SK-N-SH (cell line): ENCODE data around the gene VEZF1. TPM values are rescaled to one million over a fixed set of nuclear protein-coding genes. Genes with fewer than 3 reads are reported as not detected.

Experiments
- CTCF ChIA-PET: fragments of 300-600, 350-600 bp; formaldehyde crosslinking; extraction: SDS; loops from one replicate; lab custom pipeline; 2021; lab: Yijun Ruan, JAX
- POLR2A ChIA-PET: fragments of 350-600 bp; sonication (Branson Sonifier 250); formaldehyde crosslinking; extraction: SDS; loops from one replicate; lab custom pipeline; 2020; ENCODE audit warnings: antibody characterized with exemption, inconsistent platforms; lab: Yijun Ruan, JAX
- DNase-seq: peaks from one replicate; pipeline ENCODE4 v3.0.0; 2012
- H2AFZ ChIP-seq: fragments of 200-600 bp; sonication (generic); 2 replicates; pipeline ENCODE4 v1.8.1; 2016; ENCODE audit warnings: antibody characterized with exemption, mild to moderate bottlenecking, low read depth
- H3F3A ChIP-seq: fragments of 200-600 bp; sonication (generic); replicated peaks from 2 replicates; pipeline ENCODE3; 2016; ENCODE audit warnings: antibody characterized with exemption, mild to moderate bottlenecking; ENCODE audit not compliant: insufficient read depth
- H3K27ac ChIP-seq, 2 experiments: fragments of 200-500 bp in 1 of 2; fragments of 200-600 bp in 1 of 2; sonication (Bioruptor generic) in 1 of 2; sonication (generic), shearing (Covaris generic) in 1 of 2; 2 replicates each; pipeline versions ENCODE4 v1.5.1 to v1.6.1; 2014 to 2016; ENCODE audit warnings: low read depth in 2 of 2, inconsistent platforms in 1 of 2, low read length in 1 of 2, mild to moderate bottlenecking in 1 of 2, mixed read lengths in 1 of 2
- H3K27me3 ChIP-seq: fragments of 200-600 bp; sonication (generic), shearing (Covaris generic); 2 replicates; pipeline ENCODE4 v1.6.1; 2016; ENCODE audit warnings: mixed run types; ENCODE audit not compliant: insufficient read depth
- H3K36me3 ChIP-seq, 2 experiments: fragments of 200-500 bp in 1 of 2; fragments of 200-600 bp in 1 of 2; sonication (Bioruptor generic) in 1 of 2; sonication (generic) in 1 of 2; replicated peaks in 1 of 2; 2 replicates each; pipeline versions ENCODE3 to v1.5.1; 2014 to 2016; ENCODE audit warnings: low read length in 1 of 2, mild to moderate bottlenecking in 1 of 2; ENCODE audit not compliant: insufficient read depth in 2 of 2, control insufficient read depth in 1 of 2
- H3K4me1 ChIP-seq, 2 experiments: fragments of 200-500 bp in 1 of 2; fragments of 200-600 bp in 1 of 2; sonication (Bioruptor generic) in 1 of 2; sonication (generic), shearing (Covaris generic) in 1 of 2; 2 replicates each; pipeline versions ENCODE4 v1.5.1 to v1.6.1; 2014 to 2016; ENCODE audit warnings: low read depth in 1 of 2, low read length in 1 of 2, mixed run types in 1 of 2; ENCODE audit not compliant: insufficient read depth in 2 of 2, control insufficient read depth in 1 of 2
- H3K4me2 ChIP-seq: fragments of 200-600 bp; sonication (generic), shearing (Covaris generic); 2 replicates; pipeline ENCODE4 v1.6.1; 2017; ENCODE audit warnings: mixed run types
- H3K4me3 ChIP-seq, 2 experiments: fragments of 200-500 bp in 1 of 2; fragments of 200-600 bp in 1 of 2; sonication (Bioruptor generic) in 1 of 2; sonication (generic), shearing (Covaris generic) in 1 of 2; 2 replicates each; pipeline versions ENCODE4 v1.5.1 to v1.8.1; 2014 to 2016; ENCODE audit warnings: low read depth in 2 of 2, inconsistent platforms in 1 of 2, low read length in 1 of 2, mild to moderate bottlenecking in 1 of 2, mixed read lengths in 1 of 2, moderate library complexity in 1 of 2
- H3K79me2 ChIP-seq: fragments of 200-600 bp; sonication (generic); 2 replicates; pipeline ENCODE4 v1.8.1; 2017; ENCODE audit warnings: mild to moderate bottlenecking; ENCODE audit not compliant: insufficient read depth
- H3K9ac ChIP-seq: fragments of 200-600 bp; sonication (generic); 2 replicates; pipeline ENCODE4 v1.6.1; 2017; ENCODE audit warnings: mixed run types
- H3K9me2 ChIP-seq: fragments of 200-600 bp; sonication (generic); 2 replicates; pipeline ENCODE4 v1.6.1; 2017; ENCODE audit warnings: mixed run types
- H3K9me3 ChIP-seq: fragments of 200-600 bp; sonication (generic); 2 replicates; pipeline ENCODE4 v1.6.1; 2017; ENCODE audit warnings: mixed run types, mild to moderate bottlenecking, moderate library complexity
- H4K20me1 ChIP-seq: fragments of 200-600 bp; sonication (generic); 2 replicates; pipeline ENCODE4 v1.6.1; 2017; ENCODE audit warnings: mild to moderate bottlenecking, mixed run types; ENCODE audit not compliant: insufficient read depth
- CTCF ChIP-seq: fragments of 200-600 bp; sonication (generic); IDR thresholded peaks from 2 replicates; pipeline ENCODE4 v1.6.1; 2017; ENCODE audit warnings: antibody characterized with exemption, mild to moderate bottlenecking, moderate library complexity
- EP300 ChIP-seq, 2 experiments: IDR thresholded peaks; 2 replicates each; pipeline versions ENCODE4 v1.4.0 to v1.6.1; 2012; ENCODE audit warnings: borderline replicate concordance in 1 of 2, low read depth in 1 of 2, low read length in 1 of 2
- EZH2phosphoT487 ChIP-seq: fragments of 200-600 bp; sonication (generic); IDR thresholded peaks from 2 replicates; pipeline ENCODE4 v1.6.1; 2017; ENCODE audit warnings: low read depth, mixed run types, mild to moderate bottlenecking, antibody characterized with exemption, moderate library complexity, borderline replicate concordance
- FOSL2 ChIP-seq: IDR thresholded peaks from 2 replicates; pipeline ENCODE4 v1.4.0; 2012; ENCODE audit warnings: low read depth, mild to moderate bottlenecking, moderate library complexity, borderline replicate concordance
- FOXJ3 ChIP-seq: sonication (generic); formaldehyde crosslinking; IDR thresholded peaks from 2 replicates; pipeline ENCODE4 v1.5.1; 2020; ENCODE audit warnings: mild to moderate bottlenecking, missing genetic modification reagents
- IRF3 ChIP-seq: fragments of 150-350 bp; IDR thresholded peaks from 2 replicates; pipeline ENCODE4 v1.6.1; 2016; ENCODE audit warnings: mild to moderate bottlenecking, low read depth, low read length
- NFIC ChIP-seq: IDR thresholded peaks from 2 replicates; pipeline ENCODE4 v1.4.0; 2012; ENCODE audit warnings: borderline replicate concordance
- NRF1 ChIP-seq: IDR thresholded peaks from 2 replicates; pipeline ENCODE4 v1.6.1; 2012; ENCODE audit warnings: low read depth, mild to moderate bottlenecking, low read length
- POLR2AphosphoS5 ChIP-seq: IDR thresholded peaks from 2 replicates; pipeline ENCODE4 v1.6.1; 2012; ENCODE audit warnings: low read depth, low read length
- RAD21 ChIP-seq: IDR thresholded peaks from 2 replicates; pipeline ENCODE4 v1.6.1; 2012; ENCODE audit warnings: mild to moderate bottlenecking, low read length
- RCOR1 ChIP-seq: fragments of 150-350 bp; IDR thresholded peaks from 2 replicates; pipeline ENCODE4 v1.6.1; 2017; ENCODE audit warnings: antibody characterized with exemption, low read length
- RFX5 ChIP-seq: IDR thresholded peaks from 2 replicates; pipeline ENCODE4 v1.6.1; 2012; ENCODE audit warnings: mild to moderate bottlenecking, improper control_type of control experiment, low read length
- RXRA ChIP-seq: IDR thresholded peaks from 2 replicates; pipeline ENCODE4 v1.4.0; 2012; ENCODE audit warnings: low read depth, mild to moderate bottlenecking, borderline replicate concordance
- SIN3A ChIP-seq: IDR thresholded peaks from 2 replicates; pipeline ENCODE4 v1.6.1; 2012; ENCODE audit warnings: low read depth, mild to moderate bottlenecking, low read length, moderate library complexity, borderline replicate concordance
- YY1 ChIP-seq: IDR thresholded peaks from 2 replicates; pipeline ENCODE4 v1.4.0; 2012; ENCODE audit warnings: low read depth, mild to moderate bottlenecking
- ZBTB33 ChIP-seq: IDR thresholded peaks from 2 replicates; pipeline ENCODE4 v1.4.0; 2012; ENCODE audit warnings: low read depth, borderline replicate concordance
- WGBS: methylation state at CpG from one replicate; pipeline ENCODE4 v1.1.6; 2017; ENCODE audit warnings: low lambda C conversion rate; 5-methylcytosine and 5-hydroxymethylcytosine counted together
- polyA plus RNA-seq, 3 experiments: library from polyadenylated mRNA; depleted of rRNA; stranded (reverse); fragments of >200 nt; gene quantifications; 2 replicates each; pipeline ENCODE4 v1.2.3, GENCODE V29; 2012
- TF ChIP-seq, protein P1 (sequence below): IDR thresholded peaks from 2 replicates; pipeline ENCODE4 v1.6.1; 2012; ENCODE audit warnings: mild to moderate bottlenecking, low read depth, low read length, moderate library complexity
- TF ChIP-seq, protein P2 (sequence below): IDR thresholded peaks from 2 replicates; pipeline ENCODE4 v1.4.0; 2012; ENCODE audit warnings: low read depth, borderline replicate concordance

The VEZF1 gene
- polyA plus RNA-seq, 1 of the 3 experiments (the other 2 are of a cell fraction): 35.1 TPM

GRCh38 chr17:57930239-57930638 is 57.8 kb downstream of the VEZF1 start:
- no peak overlapping the region for H3K4me3 ChIP-seq
- CTCF ChIA-PET: interaction anchor here (1.4 to 2.6 kb wide), 4 partner anchors 11 to 65 kb away, joined by 3 to 7 read pairs (median 6); partner anchors contain the start of gene CUEDC1
- 85% methylated on average over 5 of the region's 5 CpGs for WGBS

More at GRCh38 chr17:57930239-57930638, 57.8 kb downstream of the VEZF1 start:
- DNase-seq: no peak
- Histone ChIP-seq H3K36me3 (no peaks in the 10 kb centered on the region), H3F3A (peaks cover 16% of the 10 kb centered on the region), H3K27ac (no peak overlapping the region), H3K9me2 (no peaks in the 10 kb centered on the region), H3K4me2 (no peak overlapping the region), H2AFZ (no peak overlapping the region), H3K79me2 (peaks cover 92% of the 10 kb centered on the region), H3K27me3 (no peaks in the 10 kb centered on the region), H3K9ac (no peak overlapping the region), H4K20me1 (peaks cover 8% of the 10 kb centered on the region), H3K4me1 (peaks cover 24 to 31% of the 10 kb centered on the region in 2 experiments; a peak in 3 of 4 replicates), H3K9me3 (no peaks in the 10 kb centered on the region)
- TF ChIP-seq IRF3: no peak
- TF ChIP-seq ZBTB33: no peak
- TF ChIP-seq RFX5: no peak
- TF ChIP-seq POLR2AphosphoS5: no peak
- no peak for TF ChIP-seq EZH2phosphoT487
- TF ChIP-seq CTCF: no peak
- no peak for TF ChIP-seq NFIC
- no peak for TF ChIP-seq RXRA
- TF ChIP-seq EP300 (IDR thresholded peaks at IDR 0.05; ENCODE audit: borderline replicate concordance in 1 of 2, low read depth in 1 of 2, low read length in 1 of 2): no peak
- TF ChIP-seq FOXJ3 (CRISPR knock-in tag): no peak
- TF ChIP-seq, protein P1, sequence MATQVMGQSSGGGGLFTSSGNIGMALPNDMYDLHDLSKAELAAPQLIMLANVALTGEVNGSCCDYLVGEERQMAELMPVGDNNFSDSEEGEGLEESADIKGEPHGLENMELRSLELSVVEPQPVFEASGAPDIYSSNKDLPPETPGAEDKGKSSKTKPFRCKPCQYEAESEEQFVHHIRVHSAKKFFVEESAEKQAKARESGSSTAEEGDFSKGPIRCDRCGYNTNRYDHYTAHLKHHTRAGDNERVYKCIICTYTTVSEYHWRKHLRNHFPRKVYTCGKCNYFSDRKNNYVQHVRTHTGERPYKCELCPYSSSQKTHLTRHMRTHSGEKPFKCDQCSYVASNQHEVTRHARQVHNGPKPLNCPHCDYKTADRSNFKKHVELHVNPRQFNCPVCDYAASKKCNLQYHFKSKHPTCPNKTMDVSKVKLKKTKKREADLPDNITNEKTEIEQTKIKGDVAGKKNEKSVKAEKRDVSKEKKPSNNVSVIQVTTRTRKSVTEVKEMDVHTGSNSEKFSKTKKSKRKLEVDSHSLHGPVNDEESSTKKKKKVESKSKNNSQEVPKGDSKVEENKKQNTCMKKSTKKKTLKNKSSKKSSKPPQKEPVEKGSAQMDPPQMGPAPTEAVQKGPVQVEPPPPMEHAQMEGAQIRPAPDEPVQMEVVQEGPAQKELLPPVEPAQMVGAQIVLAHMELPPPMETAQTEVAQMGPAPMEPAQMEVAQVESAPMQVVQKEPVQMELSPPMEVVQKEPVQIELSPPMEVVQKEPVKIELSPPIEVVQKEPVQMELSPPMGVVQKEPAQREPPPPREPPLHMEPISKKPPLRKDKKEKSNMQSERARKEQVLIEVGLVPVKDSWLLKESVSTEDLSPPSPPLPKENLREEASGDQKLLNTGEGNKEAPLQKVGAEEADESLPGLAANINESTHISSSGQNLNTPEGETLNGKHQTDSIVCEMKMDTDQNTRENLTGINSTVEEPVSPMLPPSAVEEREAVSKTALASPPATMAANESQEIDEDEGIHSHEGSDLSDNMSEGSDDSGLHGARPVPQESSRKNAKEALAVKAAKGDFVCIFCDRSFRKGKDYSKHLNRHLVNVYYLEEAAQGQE: no peak
- TF ChIP-seq RCOR1: no peak
- no peak for TF ChIP-seq SIN3A
- TF ChIP-seq NRF1: no peak
- no peak for TF ChIP-seq YY1
- no peak for TF ChIP-seq RAD21
- TF ChIP-seq, protein P2, sequence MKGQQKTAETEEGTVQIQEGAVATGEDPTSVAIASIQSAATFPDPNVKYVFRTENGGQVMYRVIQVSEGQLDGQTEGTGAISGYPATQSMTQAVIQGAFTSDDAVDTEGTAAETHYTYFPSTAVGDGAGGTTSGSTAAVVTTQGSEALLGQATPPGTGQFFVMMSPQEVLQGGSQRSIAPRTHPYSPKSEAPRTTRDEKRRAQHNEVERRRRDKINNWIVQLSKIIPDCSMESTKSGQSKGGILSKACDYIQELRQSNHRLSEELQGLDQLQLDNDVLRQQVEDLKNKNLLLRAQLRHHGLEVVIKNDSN: no peak
- TF ChIP-seq FOSL2: no peak
- POLR2A ChIA-PET: no interaction called here
